Stimulated activated CD4-positive, alpha-beta T cell treated with anti-CD3 and anti-CD28 coated beads, Interleukin-2, amount 100 ng/mL, for 48 hours (primary cell): ENCODE measurements around the gene SLC25A5.

Source experiments
- DNase-seq, 2 donors: peaks; one replicate each; pipeline ENCODE4 v3.0.0-alpha.2; 2020

The SLC25A5 gene

GRCh38 chrX:119512146-119512800 is 44.0 kb downstream of the SLC25A5 start:
- DNase-seq, result no peak

GRCh38 chrX:119516157-119516702 is 48.0 kb downstream of the SLC25A5 start:
- peak in 1 of 2 donors; percentile 30 for DNase-seq

- DNase-seq, result no peak
Measured at GRCh38 chrX:119518371-119518770, 50.1 kb downstream of the SLC25A5 start.
